Nephron progenitor cell (in vitro differentiated cells): ENCODE data around the gene AFAP1.

Source experiments
- DNase-seq: peaks from one replicate; pipeline ENCODE4 v3.0.0; 2021
- H3K27ac Mint-ChIP-seq: 2 replicates; pipeline ENCODE4 v1.8.0; 2021; ENCODE audit warnings: mild to moderate bottlenecking, moderate library complexity, mixed read lengths
- H3K27me3 Mint-ChIP-seq: 2 replicates; pipeline ENCODE4 v1.8.0; 2021; ENCODE audit warnings: mild to moderate bottlenecking, low read depth, mixed read lengths; ENCODE audit not compliant: poor library complexity
- H3K36me3 Mint-ChIP-seq: 2 replicates; pipeline ENCODE4 v1.8.0; 2021; ENCODE audit warnings: low read depth, mixed read lengths
- H3K4me1 Mint-ChIP-seq: 2 replicates; pipeline ENCODE4 v1.8.0; 2021; ENCODE audit warnings: mixed read lengths
- H3K4me3 Mint-ChIP-seq: 2 replicates; pipeline ENCODE4 v1.8.0; 2021; ENCODE audit warnings: mild to moderate bottlenecking, moderate library complexity, mixed read lengths
- H3K9me3 Mint-ChIP-seq: 2 replicates; pipeline ENCODE4 v1.8.0; 2021; ENCODE audit warnings: mild to moderate bottlenecking, moderate library complexity, mixed read lengths
- CTCF ChIP-seq: fragments of 200-600 bp; sonication (generic); IDR thresholded peaks from 2 replicates; pipeline ENCODE4 v1.5.0; 2021; ENCODE audit warnings: antibody characterized with exemption

Gene AFAP1

GRCh38 chr4:7855731-7856130 lies 83.9 kb downstream of the AFAP1 start:
- no peak overlapping the region for H3K4me3 Mint-ChIP-seq

GRCh38 chr4:7854697-7855370 lies 84.8 kb downstream of the AFAP1 start:
- Mint-ChIP-seq H3K4me1 (peaks cover 19% of the 10 kb centered on the region), H3K27ac (no peak overlapping the region), H3K36me3 (peaks cover 66% of the 10 kb centered on the region), H3K27me3 (no peaks in the 10 kb centered on the region), H3K4me3 (no peak overlapping the region), H3K9me3 (no peaks in the 10 kb centered on the region)
- DNase-seq: no peak
- no peak for TF ChIP-seq CTCF

More at GRCh38 chr4:7855731-7856130, 83.9 kb downstream of the AFAP1 start:
- no peak for TF ChIP-seq CTCF
- no peak for DNase-seq
- Mint-ChIP-seq H3K9me3 (no peaks in the 10 kb centered on the region), H3K27me3 (no peaks in the 10 kb centered on the region), H3K27ac (peak overlapping the region; percentile 45), H3K36me3 (peaks cover 66% of the 10 kb centered on the region), H3K4me1 (peaks cover 11% of the 10 kb centered on the region)

GRCh38 chr4:7854216-7854615 lies 85.4 kb downstream of the AFAP1 start:
- Mint-ChIP-seq H3K9me3 (no peaks in the 10 kb centered on the region), H3K27ac (peak overlapping the region; percentile 25), H3K4me3 (no peak overlapping the region), H3K27me3 (no peaks in the 10 kb centered on the region), H3K36me3 (peaks cover 72% of the 10 kb centered on the region), H3K4me1 (peaks cover 22% of the 10 kb centered on the region)
- TF ChIP-seq CTCF: no peak
- no peak for DNase-seq

- peaks cover 81% of the 10 kb centered on the region for H3K36me3 Mint-ChIP-seq
- H3K9me3 Mint-ChIP-seq: no peaks in the 10 kb centered on the region
- DNase-seq: no peak
- H3K4me3 Mint-ChIP-seq: no peak overlapping the region
- peaks cover 29% of the 10 kb centered on the region for H3K4me1 Mint-ChIP-seq
- no peaks in the 10 kb centered on the region for H3K27me3 Mint-ChIP-seq
- no peak for TF ChIP-seq CTCF
- H3K27ac Mint-ChIP-seq: peak overlapping the region; percentile 16
Observed at GRCh38 chr4:7853271-7853670, 86.4 kb downstream of the AFAP1 start.

- Mint-ChIP-seq H3K36me3 (peaks cover 84% of the 10 kb centered on the region), H3K9me3 (no peaks in the 10 kb centered on the region), H3K27me3 (no peaks in the 10 kb centered on the region), H3K27ac (no peak overlapping the region), H3K4me1 (peaks cover 29% of the 10 kb centered on the region), H3K4me3 (no peak overlapping the region)
- no peak for DNase-seq
- TF ChIP-seq CTCF: no peak
Observed at GRCh38 chr4:7852568-7853185, 87.0 kb downstream of the AFAP1 start.

GRCh38 chr4:7850489-7850888 lies 89.2 kb downstream of the AFAP1 start:
- Mint-ChIP-seq H3K4me1 (peaks cover 38% of the 10 kb centered on the region), H3K9me3 (no peaks in the 10 kb centered on the region), H3K36me3 (peaks cover 76% of the 10 kb centered on the region), H3K27ac (no peak overlapping the region), H3K27me3 (no peaks in the 10 kb centered on the region), H3K4me3 (no peak overlapping the region)
- TF ChIP-seq CTCF: no peak
- no peak for DNase-seq
